HepG2 (cell line): Measurements from ENCODE around the gene MYOZ1. TPM values are rescaled to one million over a fixed set of nuclear protein-coding genes. Genes with fewer than 3 reads are reported as not detected.

Experiments
- ATAC-seq: fragments of 200-7000 bp; cut with Tn5 transposase; 3 replicates; pipeline ENCODE4 v1.9.1; 2020; ENCODE audit warnings: mild to moderate bottlenecking, moderate library complexity
- BruUV-seq: library from RNA; stranded (reverse); fragments of 400-500 nt; replicated peaks from 2 replicates; lab custom pipeline; 2021; lab: Mats Ljungman, UMichigan
- CTCF ChIA-PET: fragments of 300-600 bp; formaldehyde crosslinking; extraction: SDS; loops from one replicate; lab custom pipeline; 2021; ENCODE audit warnings: low total read pairs, inconsistent platforms, low intra/inter-chr PET ratio; lab: Yijun Ruan, JAX
- POLR2A ChIA-PET: fragments of 350-600 bp; sonication (Branson Sonifier 250); formaldehyde crosslinking; loops from one replicate; lab custom pipeline; 2020; ENCODE audit warnings: antibody characterized with exemption, inconsistent platforms; lab: Yijun Ruan, JAX
- DNase-seq: peaks from one replicate; pipeline ENCODE4 v3.0.0-alpha.2; 2015; ENCODE audit warnings: low spot score
- FAIRE-seq: peaks from 3 replicates; lab custom pipeline; 2011; peaks lifted over from hg19 to GRCh38; lab: Jason Lieb, UNC
- H2AFZ ChIP-seq: one replicate; pipeline ENCODE4 v1.6.1; 2011; ENCODE audit warnings: low read length, inconsistent platforms
- H3K27ac ChIP-seq: fragments of 300-600 bp; 3 replicates; pipeline ENCODE4 v1.8.0; 2011; ENCODE audit warnings: mixed run types, mild to moderate bottlenecking, mixed read lengths, low read length, inconsistent platforms; ENCODE audit not compliant: insufficient read depth; ENCODE audit errors: extremely low read length
- H3K27me3 ChIP-seq, 2 experiments: fragments of 200-600 bp in 1 of 2; 2 replicates in 1 of 2; 3 replicates in 1 of 2; pipeline versions ENCODE4 v1.6.0 to v1.8.0; 2011; ENCODE audit warnings: low read length in 2 of 2, mild to moderate bottlenecking in 2 of 2, moderate library complexity in 2 of 2, inconsistent platforms in 1 of 2; ENCODE audit not compliant: insufficient read depth in 2 of 2, control insufficient read depth in 1 of 2
- H3K36me3 ChIP-seq, 2 experiments: fragments of 200-600 bp in 1 of 2; replicated peaks in 1 of 2; 2 replicates in 1 of 2; 3 replicates in 1 of 2; pipeline versions ENCODE4 v1.5.1 to v1.8.0; 2011; ENCODE audit warnings: low read length in 2 of 2, inconsistent platforms in 1 of 2; ENCODE audit not compliant: insufficient read depth in 2 of 2, control insufficient read depth in 1 of 2
- H3K4me1 ChIP-seq: 2 replicates; pipeline ENCODE4 v1.5.1; 2012; ENCODE audit warnings: low read length, inconsistent platforms; ENCODE audit not compliant: insufficient read depth
- H3K4me2 ChIP-seq: 2 replicates; pipeline ENCODE4 v1.6.0; 2011; ENCODE audit warnings: low read depth, low read length, inconsistent platforms
- H3K4me3 ChIP-seq, 3 experiments: fragments of 200-600 bp in 1 of 3; sonication (generic), shearing (Covaris generic) in 1 of 3; replicated peaks in 1 of 3; 2 replicates each; pipeline ENCODE4 v1.5.1; 2011 to 2016; ENCODE audit warnings: low read length in 3 of 3, inconsistent platforms in 2 of 3, low read depth in 2 of 3, mild to moderate bottlenecking in 2 of 3, control low read depth in 1 of 3, mixed read lengths in 1 of 3; ENCODE audit not compliant: insufficient read depth in 1 of 3
- H3K79me2 ChIP-seq: one replicate; pipeline ENCODE4 v1.6.1; 2011; ENCODE audit warnings: low read length, inconsistent platforms; ENCODE audit not compliant: insufficient read depth
- H3K9ac ChIP-seq: 2 replicates; pipeline ENCODE4 v1.6.0; 2011; ENCODE audit warnings: mild to moderate bottlenecking, low read depth, low read length, inconsistent platforms; ENCODE audit not compliant: insufficient read depth
- H3K9me3 ChIP-seq: 2 replicates; pipeline ENCODE4 v1.5.1; 2012; ENCODE audit warnings: mild to moderate bottlenecking, low read length
- H4K20me1 ChIP-seq: 2 replicates; pipeline ENCODE4 v1.6.0; 2011; ENCODE audit warnings: inconsistent platforms, mild to moderate bottlenecking, low read length, moderate library complexity; ENCODE audit not compliant: insufficient read depth
- SYNCRIP ChIP-seq: fragments of 200-400 bp; formaldehyde crosslinking; IDR thresholded peaks from 2 replicates; pipeline ENCODE4 v1.6.1; 2018; ENCODE audit warnings: mild to moderate bottlenecking, low read depth, low read length; ENCODE audit not compliant: insufficient read depth
- THAP11 ChIP-seq: IDR thresholded peaks from 2 replicates; pipeline ENCODE4 v1.6.1; 2016; ENCODE audit warnings: missing biosample characterization, missing genetic modification reagents
- ZNF441 ChIP-seq: sonication (generic); formaldehyde crosslinking; IDR thresholded peaks from 2 replicates; pipeline ENCODE4 v1.7.0; 2021; ENCODE audit warnings: missing genetic modification reagents, borderline replicate concordance
- ZNF605 ChIP-seq: sonication (generic); formaldehyde crosslinking; IDR thresholded peaks from 2 replicates; pipeline ENCODE4 v1.8.0; 2022; ENCODE audit warnings: mild to moderate bottlenecking, missing genetic modification reagents
- WGBS: methylation state at CpG from one replicate; pipeline ENCODE4 v1.1.6; 2017; ENCODE audit warnings: low lambda C conversion rate; 5-methylcytosine and 5-hydroxymethylcytosine counted together
- in situ Hi-C: cut with HindIII; loops from 2 replicates; pipeline ENCODE4 v1.10.0; 2017; ENCODE audit warnings: low pct_unique_long_range_greater_than_20kb; ENCODE audit not compliant: extremely low pct_ligation_motif_present
- intact Hi-C: fragments of 100-400 bp; cut with micrococcal nuclease; formaldehyde crosslinking; loops from one replicate; pipeline ENCODE4 v1.10.0; 2022; ENCODE audit not compliant: unreplicated experiment
- polyA plus RNA-seq, 8 experiments: library from polyadenylated mRNA; depleted of rRNA in 3 of 8; stranded (reverse) in 7 of 8; unstranded in 1 of 8; fragments of >200 nt; fragmentation: Illumina TruSeq in 4 of 8; extraction: Trizol in 4 of 8; gene quantifications; 2 replicates each; pipeline versions ENCODE4 v1.2.1 to v1.2.3, GENCODE V29; 2011 to 2016; ENCODE audit warnings: low read depth in 4 of 8, missing spikeins in 1 of 8, mixed read lengths in 1 of 8; ENCODE audit not compliant: insufficient read depth in 1 of 8
- total RNA-seq, 5 experiments: library from RNA; depleted of rRNA; stranded (reverse); fragments of >200 nt; fragmentation: Illumina TruSeq; extraction: Trizol; gene quantifications; 2 replicates each; pipeline ENCODE4 v1.2.3, GENCODE V29; 2016; ENCODE audit warnings: low read depth in 1 of 5
- TF ChIP-seq, protein P1 (sequence below): sonication (generic); formaldehyde crosslinking; IDR thresholded peaks from 2 replicates; pipeline ENCODE4 v1.8.0; 2022; ENCODE audit warnings: missing genetic modification reagents, low read depth, mild to moderate bottlenecking, borderline replicate concordance
- TF ChIP-seq, protein P2 (sequence below): IDR thresholded peaks from 2 replicates; pipeline ENCODE4 v1.6.1; 2016; ENCODE audit warnings: control low read depth
- TF ChIP-seq, protein P3 (sequence below): sonication (generic); formaldehyde crosslinking; IDR thresholded peaks from 2 replicates; pipeline ENCODE4 v1.4.0; 2020; ENCODE audit warnings: missing genetic modification reagents, borderline replicate concordance
- TF ChIP-seq, protein P4 (sequence below): sonication (generic); formaldehyde crosslinking; IDR thresholded peaks from 2 replicates; pipeline ENCODE4 v1.4.0; 2020; ENCODE audit warnings: missing genetic modification reagents, mild to moderate bottlenecking, borderline replicate concordance
- TF ChIP-seq, protein P5 (sequence below): IDR thresholded peaks from 2 replicates; pipeline ENCODE4 v1.6.1; 2016; ENCODE audit warnings: low read depth, control low read depth

MYOZ1 gene
- total and polyA plus RNA-seq, 2 of the 13 experiments (the other 11 are each of a cell fraction or from before 2014, with no cell fraction given): not detected

DNA sequence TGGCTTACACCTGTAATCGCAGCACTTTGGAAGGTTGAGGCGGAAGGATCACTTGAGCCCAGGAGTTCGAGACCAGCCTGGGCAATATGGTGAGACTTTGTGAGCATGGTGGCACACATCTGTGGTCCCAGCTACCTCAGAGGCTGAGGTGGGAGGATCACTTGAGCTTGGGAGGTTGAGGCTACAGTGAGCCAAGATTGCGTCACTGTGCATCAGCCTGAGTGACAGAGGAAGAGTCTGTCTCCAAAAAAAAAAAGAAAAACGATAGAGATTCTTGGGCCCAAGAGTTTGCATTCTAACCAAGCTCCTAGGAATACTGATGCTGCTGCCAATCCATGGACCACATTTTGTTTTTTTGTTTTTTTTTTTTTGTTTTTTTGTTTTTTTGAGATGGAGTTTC is 12.1 kb downstream of the MYOZ1 start:
- DNase-seq (no peak), ATAC-seq (no peak), FAIRE-seq (no peak)
- H4K20me1 ChIP-seq: no peaks in the 10 kb centered on the region
- H3K79me2 ChIP-seq: peaks cover 14% of the 10 kb centered on the region
- H3K4me3 ChIP-seq: no peak overlapping the region
- ChIA-PET POLR2A (interaction anchor here (1.2 to 1.6 kb wide), 2 partner anchors 9 to 41 kb away, joined by 3 to 4 read pairs; no protein-coding TSS in a partner anchor), CTCF (no interaction called here)
- no peak overlapping the region for H3K4me2 ChIP-seq
- no peak overlapping the region for H3K27ac ChIP-seq
- in situ Hi-C loops (loop anchor here (25.0 kb wide), 1 partner anchor 367 kb away; the partner anchor contains the start of gene MRPS16), intact Hi-C loops (loop anchor here (5.0 kb wide), 1 partner anchor 217 kb away; the partner anchor contains the start of gene ANXA7)
- H3K9ac ChIP-seq: no peak overlapping the region
- BruUV-seq: no TSS peak
- 96% methylated on average over 5 of the region's 5 CpGs for WGBS
- H3K4me1 ChIP-seq: peaks cover 22% of the 10 kb centered on the region
- no peaks in the 10 kb centered on the region for H3K36me3 ChIP-seq
- H3K27me3 ChIP-seq: peaks cover 0 to 6% of the 10 kb centered on the region in 2 experiments; a peak in 1 of 5 replicates
- H3K9me3 ChIP-seq: no peaks in the 10 kb centered on the region
- H2AFZ ChIP-seq: no peak overlapping the region
- TF ChIP-seq, protein P1, sequence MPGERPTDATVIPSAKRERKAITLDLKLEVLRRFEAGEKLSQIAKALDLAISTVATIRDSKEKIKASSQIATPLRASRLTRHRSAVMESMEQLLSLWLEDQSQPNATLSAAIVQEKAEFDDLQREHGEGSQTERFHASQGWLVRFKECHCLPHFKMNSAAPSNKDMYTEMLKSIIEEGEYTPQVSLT (CRISPR knock-in tag): no peak
- TF ChIP-seq SYNCRIP (no peak), THAP11 (CRISPR knock-in tag) (no peak), ZNF441 (CRISPR knock-in tag) (no peak), ZNF605 (no peak)
- TF ChIP-seq, protein P2, sequence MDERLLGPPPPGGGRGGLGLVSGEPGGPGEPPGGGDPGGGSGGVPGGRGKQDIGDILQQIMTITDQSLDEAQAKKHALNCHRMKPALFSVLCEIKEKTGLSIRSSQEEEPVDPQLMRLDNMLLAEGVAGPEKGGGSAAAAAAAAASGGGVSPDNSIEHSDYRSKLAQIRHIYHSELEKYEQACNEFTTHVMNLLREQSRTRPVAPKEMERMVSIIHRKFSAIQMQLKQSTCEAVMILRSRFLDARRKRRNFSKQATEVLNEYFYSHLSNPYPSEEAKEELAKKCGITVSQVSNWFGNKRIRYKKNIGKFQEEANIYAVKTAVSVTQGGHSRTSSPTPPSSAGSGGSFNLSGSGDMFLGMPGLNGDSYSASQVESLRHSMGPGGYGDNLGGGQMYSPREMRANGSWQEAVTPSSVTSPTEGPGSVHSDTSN: no peak
- TF ChIP-seq, protein P3, sequence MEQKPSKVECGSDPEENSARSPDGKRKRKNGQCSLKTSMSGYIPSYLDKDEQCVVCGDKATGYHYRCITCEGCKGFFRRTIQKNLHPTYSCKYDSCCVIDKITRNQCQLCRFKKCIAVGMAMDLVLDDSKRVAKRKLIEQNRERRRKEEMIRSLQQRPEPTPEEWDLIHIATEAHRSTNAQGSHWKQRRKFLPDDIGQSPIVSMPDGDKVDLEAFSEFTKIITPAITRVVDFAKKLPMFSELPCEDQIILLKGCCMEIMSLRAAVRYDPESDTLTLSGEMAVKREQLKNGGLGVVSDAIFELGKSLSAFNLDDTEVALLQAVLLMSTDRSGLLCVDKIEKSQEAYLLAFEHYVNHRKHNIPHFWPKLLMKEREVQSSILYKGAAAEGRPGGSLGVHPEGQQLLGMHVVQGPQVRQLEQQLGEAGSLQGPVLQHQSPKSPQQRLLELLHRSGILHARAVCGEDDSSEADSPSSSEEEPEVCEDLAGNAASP (CRISPR knock-in tag): no peak
- TF ChIP-seq, protein P4, sequence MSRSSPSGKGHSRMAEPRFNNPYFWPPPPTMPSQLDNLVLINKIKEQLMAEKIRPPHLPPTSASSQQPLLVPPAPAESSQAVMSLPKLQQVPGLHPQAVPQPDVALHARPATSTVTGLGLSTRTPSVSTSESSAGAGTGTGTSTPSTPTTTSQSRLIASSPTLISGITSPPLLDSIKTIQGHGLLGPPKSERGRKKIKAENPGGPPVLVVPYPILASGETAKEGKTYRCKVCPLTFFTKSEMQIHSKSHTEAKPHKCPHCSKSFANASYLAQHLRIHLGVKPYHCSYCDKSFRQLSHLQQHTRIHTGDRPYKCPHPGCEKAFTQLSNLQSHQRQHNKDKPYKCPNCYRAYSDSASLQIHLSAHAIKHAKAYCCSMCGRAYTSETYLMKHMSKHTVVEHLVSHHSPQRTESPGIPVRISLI: no peak
- TF ChIP-seq, protein P5, sequence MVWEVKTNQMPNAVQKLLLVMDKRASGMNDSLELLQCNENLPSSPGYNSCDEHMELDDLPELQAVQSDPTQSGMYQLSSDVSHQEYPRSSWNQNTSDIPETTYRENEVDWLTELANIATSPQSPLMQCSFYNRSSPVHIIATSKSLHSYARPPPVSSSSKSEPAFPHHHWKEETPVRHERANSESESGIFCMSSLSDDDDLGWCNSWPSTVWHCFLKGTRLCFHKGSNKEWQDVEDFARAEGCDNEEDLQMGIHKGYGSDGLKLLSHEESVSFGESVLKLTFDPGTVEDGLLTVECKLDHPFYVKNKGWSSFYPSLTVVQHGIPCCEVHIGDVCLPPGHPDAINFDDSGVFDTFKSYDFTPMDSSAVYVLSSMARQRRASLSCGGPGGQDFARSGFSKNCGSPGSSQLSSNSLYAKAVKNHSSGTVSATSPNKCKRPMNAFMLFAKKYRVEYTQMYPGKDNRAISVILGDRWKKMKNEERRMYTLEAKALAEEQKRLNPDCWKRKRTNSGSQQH (CRISPR knock-in tag): no peak
